Activated naive CD8-positive, alpha-beta T cell (primary cell): ENCODE measurements around the gene FOLR1.
"Not testable (repeated sequence)": the region's sequence is repeated elsewhere in the genome, so short reads cannot be mapped to it uniquely, and the experiment has no call there.

Experiments
- H3K27ac Mint-ChIP-seq: one replicate; pipeline ENCODE4 v1.8.0; 2021; ENCODE audit warnings: mixed read lengths
- H3K27me3 Mint-ChIP-seq: one replicate; pipeline ENCODE4 v1.8.0; 2021; ENCODE audit warnings: mixed read lengths
- H3K36me3 Mint-ChIP-seq: one replicate; pipeline ENCODE4 v1.8.0; 2021; ENCODE audit warnings: mixed read lengths
- H3K4me1 Mint-ChIP-seq: one replicate; pipeline ENCODE4 v1.8.0; 2021; ENCODE audit warnings: low read depth, mixed read lengths
- H3K4me3 Mint-ChIP-seq: one replicate; pipeline ENCODE4 v1.8.0; 2021; ENCODE audit warnings: mild to moderate bottlenecking, mixed read lengths
- H3K9me3 Mint-ChIP-seq: one replicate; pipeline ENCODE4 v1.8.0; 2021; ENCODE audit warnings: low read depth, mixed read lengths

Gene FOLR1

GRCh38 chr11:72174302-72175070, 17.5 kb upstream of the FOLR1 start:
- Mint-ChIP-seq H3K36me3 (no peaks in the 10 kb centered on the region), H3K27me3 (no peaks in the 10 kb centered on the region), H3K4me3 (no peak overlapping the region), H3K4me1 (no peaks in the 10 kb centered on the region), H3K27ac (no peak overlapping the region), H3K9me3 (no peaks in the 10 kb centered on the region)

- Mint-ChIP-seq H3K27ac (no peak overlapping the region), H3K4me3 (no peak overlapping the region), H3K36me3 (no peaks in the 10 kb centered on the region), H3K4me1 (no peaks in the 10 kb centered on the region), H3K27me3 (no peaks in the 10 kb centered on the region), H3K9me3 (no peaks in the 10 kb centered on the region)
Observed at GRCh38 chr11:72177656-72178055, 14.3 kb upstream of the FOLR1 start.

- H3K27ac Mint-ChIP-seq, result no peak overlapping the region
- H3K9me3 Mint-ChIP-seq, result no peaks in the 10 kb centered on the region
- no peaks in the 10 kb centered on the region for H3K36me3 Mint-ChIP-seq
- no peaks in the 10 kb centered on the region for H3K27me3 Mint-ChIP-seq
- H3K4me1 Mint-ChIP-seq, result peaks cover 2% of the 10 kb centered on the region
- H3K4me3 Mint-ChIP-seq, result no peak overlapping the region
Observed at GRCh38 chr11:72179049-72179803, 12.7 kb upstream of the FOLR1 start.

- no peaks in the 10 kb centered on the region for H3K27me3 Mint-ChIP-seq
- H3K36me3 Mint-ChIP-seq, result no peaks in the 10 kb centered on the region
Observed at GRCh38 chr11:72179804-72180396, 12.0 kb upstream of the FOLR1 start.

GRCh38 chr11:72180892-72181552, 10.9 kb upstream of the FOLR1 start:
- not testable (repeated sequence) for H3K4me3 Mint-ChIP-seq, H3K27me3 Mint-ChIP-seq, H3K4me1 Mint-ChIP-seq, H3K36me3 Mint-ChIP-seq, H3K9me3 Mint-ChIP-seq, H3K27ac Mint-ChIP-seq

More at GRCh38 chr11:72179804-72180396, 12.0 kb upstream of the FOLR1 start:
- Mint-ChIP-seq H3K4me3 (no peak overlapping the region), H3K4me1 (peaks cover 2% of the 10 kb centered on the region), H3K9me3 (no peaks in the 10 kb centered on the region), H3K27ac (no peak overlapping the region)

GRCh38 chr11:72181553-72181958, 10.4 kb upstream of the FOLR1 start:
- not testable (repeated sequence) for H3K27ac Mint-ChIP-seq, H3K9me3 Mint-ChIP-seq, H3K4me3 Mint-ChIP-seq, H3K36me3 Mint-ChIP-seq, H3K4me1 Mint-ChIP-seq, H3K27me3 Mint-ChIP-seq

- Mint-ChIP-seq H3K27me3 (no peaks in the 10 kb centered on the region), H3K9me3 (no peaks in the 10 kb centered on the region), H3K4me3 (no peak overlapping the region), H3K4me1 (peaks cover 2% of the 10 kb centered on the region), H3K27ac (no peak overlapping the region), H3K36me3 (no peaks in the 10 kb centered on the region)
Observed at GRCh38 chr11:72188267-72188666, 3.7 kb upstream of the FOLR1 start.

GRCh38 chr11:72189455-72190250, 2.3 kb upstream of the FOLR1 start:
- Mint-ChIP-seq H3K9me3 (no peaks in the 10 kb centered on the region), H3K4me1 (no peaks in the 10 kb centered on the region), H3K27ac (no peak overlapping the region), H3K27me3 (no peaks in the 10 kb centered on the region), H3K4me3 (no peak overlapping the region), H3K36me3 (no peaks in the 10 kb centered on the region)

GRCh38 chr11:72190631-72191071, 1.3 kb upstream of the FOLR1 start:
- H3K27ac Mint-ChIP-seq, result no peak overlapping the region
- no peak overlapping the region for H3K4me3 Mint-ChIP-seq
- no peaks in the 10 kb centered on the region for H3K36me3 Mint-ChIP-seq
- H3K4me1 Mint-ChIP-seq, result no peaks in the 10 kb centered on the region
- H3K27me3 Mint-ChIP-seq, result no peaks in the 10 kb centered on the region
- H3K9me3 Mint-ChIP-seq, result no peaks in the 10 kb centered on the region

- H3K4me3 Mint-ChIP-seq, result no peak overlapping the region
Observed at GRCh38 chr11:72195518-72196270, 3.8 kb downstream of the FOLR1 start.

GRCh38 chr11:72201445-72201844, 9.5 kb downstream of the FOLR1 start:
- H3K9me3 Mint-ChIP-seq, H3K4me1 Mint-ChIP-seq, H3K36me3 Mint-ChIP-seq, H3K27me3 Mint-ChIP-seq, H3K27ac Mint-ChIP-seq, H3K4me3 Mint-ChIP-seq: not testable (repeated sequence)

More at GRCh38 chr11:72195518-72196270, 3.8 kb downstream of the FOLR1 start:
- no peaks in the 10 kb centered on the region for H3K9me3 Mint-ChIP-seq
- no peak overlapping the region for H3K27ac Mint-ChIP-seq
- H3K4me1 Mint-ChIP-seq, result no peaks in the 10 kb centered on the region
- H3K27me3 Mint-ChIP-seq, result no peaks in the 10 kb centered on the region
- H3K36me3 Mint-ChIP-seq, result no peaks in the 10 kb centered on the region

- H3K36me3 Mint-ChIP-seq, result no peaks in the 10 kb centered on the region
- H3K27ac Mint-ChIP-seq, result no peak overlapping the region
Observed at GRCh38 chr11:72202571-72202970, 10.6 kb downstream of the FOLR1 start.

GRCh38 chr11:72203163-72203562, 11.2 kb downstream of the FOLR1 start:
- no peaks in the 10 kb centered on the region for H3K9me3 Mint-ChIP-seq
- H3K27me3 Mint-ChIP-seq, result peaks cover 2% of the 10 kb centered on the region
- no peaks in the 10 kb centered on the region for H3K36me3 Mint-ChIP-seq
- H3K4me3 Mint-ChIP-seq, result no peak overlapping the region
- no peak overlapping the region for H3K27ac Mint-ChIP-seq
- H3K4me1 Mint-ChIP-seq, result no peaks in the 10 kb centered on the region

More at GRCh38 chr11:72202571-72202970, 10.6 kb downstream of the FOLR1 start:
- no peaks in the 10 kb centered on the region for H3K4me1 Mint-ChIP-seq
- H3K9me3 Mint-ChIP-seq, result no peaks in the 10 kb centered on the region
- H3K27me3 Mint-ChIP-seq, result peaks cover 2% of the 10 kb centered on the region
- H3K4me3 Mint-ChIP-seq, result no peak overlapping the region

GRCh38 chr11:72204886-72205285, 12.9 kb downstream of the FOLR1 start:
- Mint-ChIP-seq H3K36me3 (peaks cover 8% of the 10 kb centered on the region), H3K4me1 (no peaks in the 10 kb centered on the region), H3K4me3 (no peak overlapping the region), H3K27me3 (peaks cover 3% of the 10 kb centered on the region), H3K9me3 (peaks cover 8% of the 10 kb centered on the region), H3K27ac (no peak overlapping the region)
